ENCODE results near the gene ZBTB16.

- no peak for TF ChIP-seq CTCF (IDR thresholded peaks at IDR 0.05)
- no peak for TF ChIP-seq SIN3A (IDR thresholded peaks at IDR 0.05; ENCODE audit: borderline replicate concordance, insufficient read depth, low read depth, low read length)
- TF ChIP-seq TCF7L2 (IDR thresholded peaks at IDR 0.05; ENCODE audit: low read depth, low read length), result no peak
- TF ChIP-seq REST (IDR thresholded peaks at IDR 0.05; ENCODE audit: insufficient read depth in 1 of 2, low read depth in 2 of 2, low read length in 1 of 2), result no peak
These were observed 180.2 kb downstream of the ZBTB16 start for GRCh38 chr11:114239753-114240161.

Measured in Panc1 (cell line).